K562 (cell line): Measurements from ENCODE around the gene NIPAL4. TPM values are rescaled to one million over a fixed set of nuclear protein-coding genes. Genes with fewer than 3 reads are reported as not detected.
A peak's percentile ranks its signal among the peaks of the same experiment; 100 is the strongest.

Experiments used
- ATAC-seq: fragments of 200-7000 bp; cut with Tn5 transposase; 3 replicates; pipeline ENCODE4 v1.9.1; 2020; ENCODE audit warnings: moderate library complexity
- BruUV-seq: library from RNA; stranded (reverse); fragments of 400-500 nt; replicated peaks from 2 replicates; lab custom pipeline; 2021; lab: Mats Ljungman, UMichigan
- CTCF ChIA-PET: fragments of 300-600 bp; formaldehyde crosslinking; extraction: SDS; loops from one replicate; lab custom pipeline; 2021; ENCODE audit warnings: low intra/inter-chr PET ratio; lab: Yijun Ruan, JAX
- POLR2A ChIA-PET: fragments of 300-600, 350-650 bp; sonication (Branson Sonifier 250); formaldehyde crosslinking; extraction: SDS; loops from one replicate; lab custom pipeline; 2021; ENCODE audit warnings: antibody characterized with exemption, inconsistent platforms; lab: Yijun Ruan, JAX
- DNase-seq, 4 experiments: peaks; one replicate each; pipeline versions ENCODE4 v3.0.0 to v3.0.0-alpha.2; 2011 to 2018; ENCODE audit warnings: low spot score in 3 of 4, mixed read lengths in 3 of 4; ENCODE audit errors: extremely low read depth in 1 of 4
- FAIRE-seq: peaks from 2 replicates; lab custom pipeline; 2011; peaks lifted over from hg19 to GRCh38; lab: Jason Lieb, UNC
- H2AFZ ChIP-seq: 2 replicates; pipeline ENCODE4 v1.6.0; 2011; ENCODE audit warnings: low read depth, low read length, control low read depth, inconsistent platforms
- H3K27ac ChIP-seq: fragments of 200-600 bp; 3 replicates; pipeline ENCODE4 v1.8.0; 2011; ENCODE audit warnings: low read depth, mild to moderate bottlenecking, control low read depth, inconsistent platforms, low read length, moderate library complexity, mixed read lengths; ENCODE audit errors: extremely low read depth
- H3K27me3 ChIP-seq, 2 experiments: fragments of 300-600 bp in 1 of 2; 2 replicates in 1 of 2; 3 replicates in 1 of 2; pipeline versions ENCODE4 v1.6.0 to v1.8.0; 2011; ENCODE audit warnings: inconsistent platforms in 2 of 2, low read length in 2 of 2, mild to moderate bottlenecking in 1 of 2, mixed read lengths in 1 of 2, moderate library complexity in 1 of 2; ENCODE audit not compliant: control insufficient read depth in 2 of 2, insufficient read depth in 2 of 2
- H3K36me3 ChIP-seq: fragments of 300-600 bp; 3 replicates; pipeline ENCODE4 v1.8.0; 2011; ENCODE audit warnings: mild to moderate bottlenecking, low read length, inconsistent platforms; ENCODE audit not compliant: control insufficient read depth, insufficient read depth
- H3K4me1 ChIP-seq, 2 experiments: fragments of 200-600 bp in 1 of 2; replicated peaks in 1 of 2; 2 replicates in 1 of 2; 3 replicates in 1 of 2; pipeline versions ENCODE4 v1.5.1 to v1.8.0; 2011; ENCODE audit warnings: inconsistent platforms in 2 of 2, low read length in 2 of 2, mild to moderate bottlenecking in 1 of 2, mixed read lengths in 1 of 2, moderate library complexity in 1 of 2; ENCODE audit not compliant: control insufficient read depth in 2 of 2, insufficient read depth in 2 of 2
- H3K4me2 ChIP-seq: 2 replicates; pipeline ENCODE4 v1.6.1; 2011; ENCODE audit warnings: low read length, control low read depth, inconsistent platforms, mixed read lengths; ENCODE audit not compliant: insufficient read depth
- H3K4me3 ChIP-seq: fragments of 200-600 bp; sonication (generic), shearing (Covaris generic); 2 replicates; pipeline ENCODE4 v1.5.1; 2016; ENCODE audit warnings: control low read depth, inconsistent platforms
- H3K79me2 ChIP-seq: fragments of 200-600 bp; 3 replicates; pipeline ENCODE4 v1.8.0; 2011; ENCODE audit warnings: low read length, inconsistent platforms; ENCODE audit not compliant: control insufficient read depth, insufficient read depth
- H3K9ac ChIP-seq, 2 experiments: 2 replicates each; pipeline versions ENCODE4 v1.6.0 to v1.6.1; 2011; ENCODE audit warnings: low read depth in 2 of 2, low read length in 2 of 2, control low read depth in 1 of 2, inconsistent platforms in 1 of 2, mild to moderate bottlenecking in 1 of 2, mixed read lengths in 1 of 2; ENCODE audit not compliant: insufficient read depth in 1 of 2
- H3K9me1 ChIP-seq: one replicate; pipeline ENCODE4 v1.6.0; 2011; ENCODE audit warnings: inconsistent platforms, mild to moderate bottlenecking, low read length, moderate library complexity; ENCODE audit not compliant: control insufficient read depth, insufficient read depth
- H3K9me3 ChIP-seq: replicated peaks from 2 replicates; pipeline ENCODE4 v1.5.1; 2011; ENCODE audit warnings: low read depth, low read length, inconsistent platforms; ENCODE audit not compliant: control insufficient read depth, insufficient read depth
- H4K20me1 ChIP-seq: replicated peaks from 2 replicates; pipeline ENCODE4 v1.6.1; 2011; ENCODE audit warnings: low read length, inconsistent platforms, mixed read lengths; ENCODE audit not compliant: control insufficient read depth, insufficient read depth
- CEBPG ChIP-seq, 3 experiments: fragments of 200-800 bp in 1 of 3; sonication (Bioruptor generic) in 1 of 3; sonication (generic) in 1 of 3; formaldehyde crosslinking in 1 of 3; IDR thresholded peaks in 2 of 3; conservative IDR thresholded peaks in 1 of 3; 2 replicates each; pipeline versions ENCODE4 v1.6.1 to v1.8.0; 2016 to 2022; ENCODE audit warnings: missing compliant biosample characterization in 2 of 3, missing genetic modification characterization in 2 of 3, mild to moderate bottlenecking in 1 of 3, missing genetic modification reagents in 1 of 3
- CREB1 ChIP-seq, 2 experiments: sonication (generic) in 1 of 2; formaldehyde crosslinking in 1 of 2; IDR thresholded peaks; 2 replicates each; pipeline versions ENCODE4 v1.6.1 to v1.8.0; 2012 to 2022; ENCODE audit warnings: inconsistent platforms in 1 of 2, mild to moderate bottlenecking in 1 of 2, missing genetic modification reagents in 1 of 2, moderate library complexity in 1 of 2
- PBX2 ChIP-seq, 2 experiments: IDR thresholded peaks in 1 of 2; conservative IDR thresholded peaks in 1 of 2; 2 replicates each; pipeline ENCODE4 v1.6.1; 2016; ENCODE audit warnings: low read depth in 2 of 2, mild to moderate bottlenecking in 1 of 2, missing compliant biosample characterization in 1 of 2, missing genetic modification characterization in 1 of 2, moderate library complexity in 1 of 2
- RBM15 ChIP-seq: fragments of 200-400 bp; formaldehyde crosslinking; IDR thresholded peaks from 2 replicates; pipeline ENCODE4 v1.6.1; 2018; ENCODE audit warnings: mild to moderate bottlenecking, low read length, moderate library complexity; ENCODE audit not compliant: insufficient read depth
- WGBS: fragments of 100-300 bp; shearing (Covaris generic); methylation state at CpG from one replicate; pipeline ENCODE4 v1.1.6; 2016; ENCODE audit warnings: low coverage, mixed read lengths; ENCODE audit not compliant: insufficient coverage; ENCODE audit errors: missing lambda C conversion rate; 5-methylcytosine and 5-hydroxymethylcytosine counted together
- in situ Hi-C: fragments of 300-500 bp; cut with MboI; formaldehyde crosslinking; loops from 4 replicates; pipeline ENCODE4 v1.15.0; 2018; ENCODE audit warnings: inconsistent platforms, mixed read lengths
- intact Hi-C: fragments of 100-400 bp; cut with micrococcal nuclease; formaldehyde crosslinking; loops from 2 replicates; pipeline ENCODE4 v1.14.2; 2022
- polyA plus RNA-seq, 8 experiments: library from polyadenylated mRNA; depleted of rRNA in 4 of 8; stranded (reverse) in 5 of 8; unstranded in 3 of 8; fragments of >200 nt; fragmentation: Nextera tagmentation in 2 of 8; fragmentation: Illumina TruSeq in 1 of 8; extraction: Ambion mirVana in 2 of 8; extraction: Trizol in 1 of 8; gene quantifications; 2 replicates each; pipeline versions ENCODE4 v1.2.1 to v1.2.3, GENCODE V29; 2011 to 2014; ENCODE audit warnings: inconsistent platforms in 1 of 8, missing spikeins in 1 of 8
- total RNA-seq, 7 experiments: library from RNA; depleted of rRNA in 6 of 7; stranded (reverse); fragments of >200 nt in 6 of 7; fragmentation: Illumina TruSeq in 2 of 7; extraction: Trizol in 2 of 7; gene quantifications; 2 replicates each; pipeline versions ENCODE4 v1.2.1 to v1.2.3, GENCODE V29; 2011 to 2021; ENCODE audit warnings: low replicate concordance in 1 of 7

The NIPAL4 gene
- total and polyA plus RNA-seq, 9 of the 15 experiments (the other 6 are each of a cell fraction or from before 2014, with no cell fraction given), result not detected

DNA sequence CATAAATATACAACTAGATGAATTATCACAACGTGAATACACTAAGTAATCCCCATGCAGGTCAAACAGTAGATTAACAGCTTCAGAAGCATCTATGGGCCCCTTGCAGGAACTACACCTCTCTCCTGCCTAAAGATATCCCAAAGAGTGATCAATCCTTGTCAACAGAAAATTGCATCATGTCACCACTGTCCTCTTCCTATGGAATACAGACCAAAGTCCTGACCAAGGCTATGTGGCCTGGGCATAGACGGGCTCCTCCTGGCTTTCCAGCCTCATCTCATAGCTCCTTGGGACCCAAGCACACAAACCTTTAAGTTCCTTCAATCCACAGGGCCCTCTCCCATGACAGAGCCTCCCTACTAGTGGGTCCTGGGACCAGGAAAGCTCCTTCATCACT is 25.3 kb downstream of the NIPAL4 start:
- H3K9ac ChIP-seq, result no peak overlapping the region
- no peak for FAIRE-seq
- H3K9me1 ChIP-seq, result no peaks in the 10 kb centered on the region
- no peak for DNase-seq
- no peaks in the 10 kb centered on the region for H3K9me3 ChIP-seq
- H4K20me1 ChIP-seq, result no peaks in the 10 kb centered on the region
- in situ Hi-C loops, result no loop called here
- intact Hi-C loops, result no loop called here
- no peak overlapping the region for H2AFZ ChIP-seq
- ChIA-PET POLR2A (interaction anchor here (0.6 kb wide), 1 partner anchor 59 kb away, joined by 3 read pairs; no protein-coding TSS in a partner anchor), CTCF (no interaction called here)
- 6% methylated on average over 2 of the region's 2 CpGs for WGBS
- no peak overlapping the region for H3K4me2 ChIP-seq
- no TSS peak for BruUV-seq
- no peak overlapping the region for H3K4me3 ChIP-seq
- H3K27me3 ChIP-seq, result peaks cover 0 to 33% of the 10 kb centered on the region in 2 experiments; a peak in 2 of 5 replicates
- peaks cover 0 to 4% of the 10 kb centered on the region in 2 experiments; a peak in 1 of 5 replicates for H3K4me1 ChIP-seq
- H3K79me2 ChIP-seq, result no peaks in the 10 kb centered on the region
- H3K36me3 ChIP-seq, result no peaks in the 10 kb centered on the region
- no peak for ATAC-seq
- H3K27ac ChIP-seq, result no peak overlapping the region
- TF ChIP-seq RBM15 (no peak), CREB1 (IDR thresholded peaks at IDR 0.05) (no peak), CREB1 (CRISPR knock-in tag; IDR thresholded peaks at IDR 0.05) (no peak), PBX2 (CRISPR knock-in tag; IDR thresholded peaks at IDR 0.05; ENCODE audit: low read depth) (no peak), PBX2 (tag; conservative IDR thresholded peaks at IDR 0.05; ENCODE audit: low read depth) (peak; percentile 53; the same call in 1 of the 2 replicates), CEBPG (CRISPR knock-in tag; IDR thresholded peaks at IDR 0.05) (no peak), CEBPG (tag; conservative IDR thresholded peaks at IDR 0.05 in 1 of 2, IDR thresholded peaks at IDR 0.05 in 1 of 2) (peak in 1 of 2 experiments; percentile 41; a peak in 1 of 4 replicates)
